HG02678 (cell line): Measurements from ENCODE around the gene ENPP1.
"Not testable (repeated sequence)": the region's sequence is repeated elsewhere in the genome, so short reads cannot be mapped to it uniquely, and the experiment has no call there.

Experiments used
- ATAC-seq: cut with Tn5 transposase; IDR thresholded peaks from one replicate; pipeline ENCODE4 v1.9.1; 2021; ENCODE audit warnings: mild to moderate bottlenecking, moderate library complexity; ENCODE audit not compliant: unreplicated experiment

ENPP1 gene

DNA sequence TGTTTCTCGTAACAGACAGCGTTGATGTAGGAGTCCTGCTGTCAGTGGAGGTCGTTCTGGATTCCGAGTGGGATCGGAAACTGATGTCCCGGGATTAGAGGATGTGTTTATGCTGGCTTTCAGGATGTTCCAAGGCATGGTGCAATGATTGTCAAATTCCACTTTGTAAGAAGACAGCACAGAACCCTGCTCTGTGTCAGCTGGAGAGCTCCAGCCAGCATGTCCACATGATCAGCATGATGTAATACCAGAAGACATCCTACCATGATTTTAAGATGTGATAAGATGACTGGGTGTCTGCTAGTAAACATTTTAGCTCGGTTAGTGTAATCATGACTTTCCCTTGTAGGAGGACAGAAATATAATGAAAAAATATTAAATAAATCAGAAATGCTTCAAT lies 20.3 kb downstream of the ENPP1 start:
- no peak for ATAC-seq

DNA sequence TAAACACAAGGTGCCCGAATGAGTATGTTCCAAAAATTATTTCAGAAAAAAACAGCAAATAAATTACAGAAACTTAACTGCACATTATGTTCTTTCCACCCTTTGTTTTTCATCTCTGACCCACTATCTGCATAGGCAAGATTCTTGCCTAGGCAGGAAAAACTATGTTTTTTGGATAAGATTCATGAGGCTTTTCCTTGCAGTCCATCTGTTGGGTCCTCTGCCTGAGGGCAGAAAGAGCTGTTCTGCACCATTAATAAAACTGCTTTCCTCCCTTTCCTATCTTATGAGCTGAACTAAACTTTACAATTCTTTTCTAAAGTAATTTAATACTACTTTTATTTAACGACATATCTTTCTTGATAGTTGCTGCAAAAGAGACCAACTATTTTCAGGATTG lies 21.1 kb downstream of the ENPP1 start:
- ATAC-seq = no peak

DNA sequence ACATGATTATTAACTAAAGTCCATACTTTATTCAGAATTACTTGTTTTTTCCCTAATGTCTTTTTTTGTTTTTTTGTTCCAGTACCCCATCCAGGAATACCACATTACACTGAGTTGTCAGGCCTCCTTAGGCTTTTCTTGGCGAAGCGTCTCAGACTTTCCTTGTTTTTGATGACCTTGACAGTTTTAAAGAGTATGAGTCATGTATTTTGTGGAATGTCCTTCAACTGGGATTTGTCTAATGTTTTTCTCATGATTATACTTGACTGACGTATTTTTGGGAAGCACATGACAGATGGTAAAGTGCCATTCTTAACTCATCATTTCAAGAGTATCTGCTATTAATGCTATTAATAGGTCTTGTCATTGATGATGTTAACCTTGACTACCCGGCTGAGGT lies 23.6 kb downstream of the ENPP1 start:
- no peak for ATAC-seq

DNA sequence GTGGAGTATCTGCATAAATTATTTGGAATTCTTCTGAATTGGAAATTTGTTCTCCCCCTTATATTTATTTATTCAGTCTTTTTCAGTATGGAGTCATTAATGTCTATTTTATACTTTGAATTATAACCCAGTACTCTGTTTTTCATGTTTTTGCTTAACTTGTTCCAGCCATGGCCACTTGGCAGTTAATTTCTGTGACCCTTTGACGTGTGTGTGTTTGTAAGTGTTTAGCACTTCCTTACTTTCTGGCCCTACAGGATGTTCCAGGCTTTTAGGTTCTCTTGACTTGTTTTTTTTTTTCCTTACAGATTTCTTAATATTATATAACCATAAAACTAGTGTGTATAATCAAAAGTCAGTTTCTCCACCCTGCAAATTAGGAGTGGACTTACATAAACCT lies 24.1 kb downstream of the ENPP1 start:
- no peak for ATAC-seq

DNA sequence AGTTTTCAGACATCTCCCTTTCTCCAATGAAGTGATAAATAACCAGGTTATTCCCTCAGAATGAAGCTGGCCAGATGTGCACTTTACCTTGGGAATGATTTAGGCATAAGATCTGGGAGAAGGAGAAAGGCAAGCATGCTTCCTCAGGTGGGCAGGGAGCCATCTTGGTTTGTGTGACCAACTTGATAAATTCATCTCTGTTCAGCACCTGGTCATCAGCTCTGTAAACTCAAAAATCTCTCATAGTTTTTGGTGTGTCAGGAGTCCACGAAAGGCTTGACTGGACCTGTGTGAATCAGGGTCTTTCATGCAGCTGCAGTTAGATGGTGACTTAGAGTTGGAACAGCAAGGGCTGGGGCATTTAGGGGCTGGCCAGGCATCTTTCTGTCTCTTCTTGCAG lies 24.5 kb downstream of the ENPP1 start:
- no peak for ATAC-seq

DNA sequence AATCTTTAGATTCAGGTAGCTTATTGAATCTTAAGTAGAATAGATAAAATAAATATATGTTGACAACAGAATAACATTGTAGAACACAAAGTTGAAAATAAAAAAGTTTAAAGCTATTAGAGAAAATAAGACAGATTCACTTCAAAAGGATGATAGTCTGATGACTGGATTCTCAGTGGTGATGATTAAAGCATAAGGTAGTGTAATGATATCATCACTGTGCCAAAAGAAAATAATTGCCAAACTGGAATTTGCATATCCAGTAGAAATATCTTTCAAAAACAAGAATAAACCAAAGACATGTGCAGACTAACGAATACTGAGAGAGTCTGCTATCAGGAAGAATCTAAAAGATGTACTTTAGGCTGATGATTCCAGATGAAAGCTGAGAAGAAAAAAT lies 30.2 kb downstream of the ENPP1 start:
- ATAC-seq = no peak

DNA sequence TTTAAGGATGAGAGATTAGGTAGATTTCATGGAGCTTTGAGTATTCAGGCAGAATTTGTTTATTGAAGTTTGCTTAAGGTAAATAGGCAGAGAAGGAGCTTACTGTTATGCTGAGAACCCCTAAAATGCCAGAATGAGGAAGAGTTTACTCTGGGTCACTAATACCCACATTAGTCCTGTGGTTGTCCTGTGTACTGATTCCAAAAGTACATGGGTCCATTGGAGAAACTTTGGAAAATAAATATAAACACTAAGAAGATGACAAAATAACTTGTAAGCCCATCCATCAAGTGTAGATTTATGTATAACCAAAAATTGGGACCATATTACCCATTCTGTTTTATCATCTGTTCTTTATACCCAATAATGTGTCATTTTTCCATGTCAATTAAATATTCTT lies 31.6 kb downstream of the ENPP1 start:
- no peak for ATAC-seq

DNA sequence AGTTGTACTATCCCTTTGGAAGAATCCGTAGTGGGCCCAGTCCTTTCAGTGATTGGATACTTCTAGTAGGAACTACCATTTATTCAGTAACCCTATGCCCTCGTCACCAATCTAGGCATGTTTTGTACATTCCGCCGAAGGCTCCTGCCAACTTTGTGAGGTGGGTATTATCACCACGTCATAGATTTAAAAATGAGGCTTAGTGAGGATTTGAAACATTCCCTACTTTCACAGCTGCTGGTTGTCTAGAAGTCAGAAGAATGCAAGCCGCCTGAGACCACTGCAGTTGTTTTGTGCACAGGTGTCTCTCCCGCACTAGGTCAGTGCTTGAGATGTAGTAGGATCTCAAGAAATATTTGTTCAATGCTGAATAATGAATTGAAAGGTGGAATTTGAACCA lies 32.6 kb downstream of the ENPP1 start:
- ATAC-seq = no peak

DNA sequence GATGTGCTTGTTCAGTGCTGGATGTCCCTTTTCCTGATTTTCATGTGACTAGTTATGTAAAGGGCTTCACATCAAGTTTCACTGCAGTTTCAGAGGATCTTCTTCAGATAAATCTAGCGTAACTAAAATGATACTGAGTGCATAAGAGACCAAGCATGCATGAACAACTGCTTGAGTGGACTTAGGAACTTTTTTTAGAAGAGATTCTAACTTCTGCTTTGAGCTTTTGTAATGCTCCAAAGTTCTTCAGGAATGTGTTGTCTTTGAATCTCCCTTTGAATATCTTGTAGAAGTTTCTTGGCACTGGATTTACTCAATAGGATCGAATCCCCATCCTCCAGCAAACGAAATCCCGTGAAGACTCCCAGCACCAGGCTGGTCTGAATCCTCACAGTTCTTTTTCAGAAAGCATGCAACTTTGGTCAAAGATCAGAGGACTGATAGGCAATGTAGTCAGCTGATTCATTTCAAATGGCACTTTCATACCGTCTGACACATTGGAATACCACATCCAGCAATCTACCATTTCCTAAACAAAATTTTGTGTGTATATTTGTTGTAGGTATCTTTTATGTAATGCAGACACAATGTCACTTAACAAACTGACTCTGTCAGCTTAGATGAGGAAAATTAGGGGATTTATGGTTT lies 33.2 kb downstream of the ENPP1 start:
- ATAC-seq = no peak

DNA sequence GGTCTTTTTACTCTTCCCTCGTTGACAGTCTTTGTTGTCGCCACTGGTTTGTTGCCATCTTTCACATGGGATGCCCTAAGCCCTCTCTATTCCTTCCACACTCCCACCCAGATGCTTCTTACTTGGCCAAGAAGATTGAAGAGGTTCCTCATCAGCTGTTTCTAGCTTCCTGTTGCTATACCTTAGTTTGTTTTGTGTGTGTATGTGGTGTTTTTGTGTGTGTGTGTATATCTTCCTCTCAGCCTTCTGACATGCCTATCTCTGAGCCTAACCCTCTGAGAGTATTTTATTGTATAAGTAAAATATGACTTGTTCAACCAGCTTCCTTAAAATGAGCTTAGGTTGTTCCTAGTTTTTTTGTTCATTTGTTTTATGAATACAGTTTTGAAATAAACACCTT lies 35.9 kb downstream of the ENPP1 start:
- no peak for ATAC-seq

DNA sequence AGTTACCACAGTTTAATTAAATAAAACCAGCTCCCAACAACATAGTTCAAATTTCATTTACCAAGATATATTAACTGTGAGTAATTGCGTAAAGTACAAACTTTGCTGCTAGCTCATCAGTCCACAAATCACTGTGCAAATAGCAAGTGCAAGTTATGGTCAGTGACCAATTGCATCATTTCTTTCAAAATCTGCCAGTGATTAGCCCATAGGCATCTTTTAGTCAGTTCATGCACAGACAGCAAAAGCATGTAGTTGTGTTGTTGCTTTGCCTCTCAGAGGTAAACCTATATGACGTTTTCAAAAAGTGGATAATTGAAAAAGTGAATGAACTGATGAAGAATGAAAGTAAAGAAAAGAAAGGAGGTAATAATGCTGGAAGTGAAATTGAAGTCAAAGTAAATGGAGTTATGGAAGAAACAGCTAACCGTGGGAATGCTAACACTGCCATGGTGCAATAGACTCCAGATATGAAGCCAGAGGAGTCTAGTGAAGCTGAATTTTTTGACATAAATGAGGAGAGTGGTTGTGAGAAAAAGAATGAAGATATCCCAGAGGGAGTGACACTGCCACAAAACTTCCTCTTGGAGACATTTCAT lies 36.5 kb downstream of the ENPP1 start:
- ATAC-seq = no peak

DNA sequence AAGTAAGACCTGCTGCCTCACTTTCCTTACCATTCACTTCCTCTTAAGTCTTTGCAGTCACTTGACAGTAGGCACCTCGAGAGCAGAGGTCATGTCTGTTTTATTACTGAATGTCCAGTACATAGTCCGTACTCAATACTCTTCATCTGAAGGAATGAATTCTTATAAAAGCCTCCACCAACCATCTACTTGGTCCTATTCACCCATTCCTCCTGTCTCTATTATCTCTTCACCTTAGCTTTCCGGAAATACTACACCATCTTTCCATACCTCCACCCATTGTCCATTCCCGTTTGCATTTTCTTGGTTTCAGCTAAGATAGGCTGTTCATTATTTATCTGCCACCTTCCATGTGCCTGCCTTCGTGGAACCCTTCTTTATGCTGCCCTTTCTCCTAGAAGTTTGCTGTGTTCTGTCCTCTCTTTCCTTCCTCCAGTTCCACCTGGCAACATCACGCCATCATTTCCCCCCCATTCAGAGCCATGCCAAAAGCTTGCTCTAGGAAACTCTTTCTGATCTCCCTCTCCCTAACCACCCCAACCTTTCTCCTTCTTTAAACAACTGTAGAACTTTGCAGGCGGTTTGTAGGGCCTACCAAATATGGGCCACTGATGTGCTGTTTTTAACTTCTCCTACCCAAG lies 38.3 kb downstream of the ENPP1 start:
- ATAC-seq = no peak

DNA sequence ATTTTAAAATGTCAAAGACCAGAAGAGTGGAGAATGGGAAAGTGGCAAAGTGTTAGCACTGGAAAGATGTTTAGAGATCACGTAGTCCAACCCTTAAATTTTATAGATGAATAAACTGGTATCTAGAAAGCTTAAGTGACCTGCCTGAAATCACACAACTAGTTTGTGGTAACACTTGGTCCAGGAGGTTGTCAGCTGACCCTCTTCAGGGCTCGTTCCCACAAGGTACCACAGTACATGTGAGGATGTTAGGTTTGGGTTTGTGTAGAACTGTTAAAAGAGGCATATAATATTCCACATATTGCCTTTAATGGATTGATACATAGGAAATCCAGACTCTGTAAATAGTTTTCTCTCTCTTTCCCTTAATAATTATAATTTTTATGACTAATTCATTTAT lies 39.1 kb downstream of the ENPP1 start:
- ATAC-seq = no peak

DNA sequence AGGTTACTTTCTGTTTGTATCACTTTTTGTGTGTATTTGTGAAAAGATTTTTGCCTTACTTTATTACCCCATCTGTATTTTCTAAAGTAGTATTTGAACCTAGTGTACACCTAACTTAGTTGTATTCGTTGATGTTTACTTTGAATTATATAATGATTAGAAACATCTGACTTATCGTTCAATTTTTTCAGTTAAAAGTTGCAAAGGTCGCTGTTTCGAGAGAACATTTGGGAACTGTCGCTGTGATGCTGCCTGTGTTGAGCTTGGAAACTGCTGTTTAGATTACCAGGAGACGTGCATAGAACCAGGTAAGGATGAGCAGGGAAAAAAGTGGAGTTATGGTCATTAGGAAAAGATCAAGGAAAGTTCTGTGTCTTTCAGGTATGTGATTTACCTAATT lies 42.0 kb downstream of the ENPP1 start:
- ATAC-seq = no peak

DNA sequence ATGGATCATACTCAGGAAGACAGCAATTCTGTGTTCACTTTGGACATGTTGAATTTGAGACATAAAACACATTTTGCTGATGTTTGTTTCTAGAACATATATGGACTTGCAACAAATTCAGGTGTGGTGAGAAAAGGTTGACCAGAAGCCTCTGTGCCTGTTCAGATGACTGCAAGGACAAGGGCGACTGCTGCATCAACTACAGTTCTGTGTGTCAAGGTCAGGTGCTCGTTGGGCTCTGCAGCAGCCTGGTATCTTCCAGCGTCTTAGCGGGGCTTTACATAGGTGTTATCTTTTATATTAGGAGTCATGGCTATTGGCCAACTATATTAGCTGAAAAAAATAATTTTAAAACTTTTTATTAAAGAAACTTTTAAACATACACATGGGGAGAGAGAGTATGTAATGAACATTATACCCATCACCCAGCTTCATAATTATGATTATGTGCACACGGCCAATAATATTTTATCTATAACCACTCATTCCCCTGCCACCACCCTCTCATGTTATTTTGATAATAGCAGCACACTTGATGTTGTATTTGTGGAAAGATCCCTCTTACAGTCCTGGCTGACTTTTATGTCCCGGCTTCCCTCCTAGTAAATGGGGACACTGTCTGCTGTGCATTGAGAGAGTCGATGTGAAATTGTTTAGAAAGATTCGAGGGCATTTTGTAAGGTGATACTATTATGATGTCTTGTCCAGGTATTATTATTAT lies 43.4 kb downstream of the ENPP1 start:
- ATAC-seq = no peak

DNA sequence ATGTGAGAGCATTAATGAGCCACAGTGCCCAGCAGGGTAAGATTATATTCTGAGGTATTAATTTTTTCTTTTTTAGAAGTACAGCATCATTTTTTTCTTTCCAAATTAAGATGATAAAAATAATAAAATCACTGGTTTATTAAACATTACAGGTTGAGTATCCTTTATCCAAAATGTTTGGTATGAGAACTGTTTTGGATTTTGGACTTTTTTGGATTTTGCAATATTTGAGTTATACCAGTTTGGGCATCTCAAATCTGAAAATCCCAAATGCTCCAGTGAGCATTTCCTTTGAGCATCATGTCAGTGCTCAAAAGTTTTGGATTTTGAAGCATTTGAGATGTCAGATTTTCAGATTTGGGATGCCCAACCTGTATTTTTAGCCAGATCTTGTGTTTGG lies 44.4 kb downstream of the ENPP1 start:
- ATAC-seq = no peak

DNA sequence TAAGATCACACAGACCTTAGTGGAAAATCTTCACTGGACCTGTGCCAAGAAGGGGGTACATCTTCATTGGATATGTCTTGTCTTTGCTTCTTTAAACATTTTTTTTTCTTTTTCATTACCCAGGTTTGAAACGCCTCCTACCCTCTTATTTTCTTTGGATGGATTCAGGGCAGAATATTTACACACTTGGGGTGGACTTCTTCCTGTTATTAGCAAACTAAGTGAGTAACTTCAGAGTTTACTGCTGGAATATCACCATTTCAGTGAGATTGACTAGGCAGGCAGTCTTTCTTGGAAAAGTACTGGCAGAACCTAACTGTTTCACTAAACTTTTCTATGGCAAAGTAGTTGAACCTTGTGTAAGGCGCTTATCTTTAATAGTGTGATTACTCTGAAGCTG lies 47.0 kb downstream of the ENPP1 start:
- ATAC-seq = no peak

DNA sequence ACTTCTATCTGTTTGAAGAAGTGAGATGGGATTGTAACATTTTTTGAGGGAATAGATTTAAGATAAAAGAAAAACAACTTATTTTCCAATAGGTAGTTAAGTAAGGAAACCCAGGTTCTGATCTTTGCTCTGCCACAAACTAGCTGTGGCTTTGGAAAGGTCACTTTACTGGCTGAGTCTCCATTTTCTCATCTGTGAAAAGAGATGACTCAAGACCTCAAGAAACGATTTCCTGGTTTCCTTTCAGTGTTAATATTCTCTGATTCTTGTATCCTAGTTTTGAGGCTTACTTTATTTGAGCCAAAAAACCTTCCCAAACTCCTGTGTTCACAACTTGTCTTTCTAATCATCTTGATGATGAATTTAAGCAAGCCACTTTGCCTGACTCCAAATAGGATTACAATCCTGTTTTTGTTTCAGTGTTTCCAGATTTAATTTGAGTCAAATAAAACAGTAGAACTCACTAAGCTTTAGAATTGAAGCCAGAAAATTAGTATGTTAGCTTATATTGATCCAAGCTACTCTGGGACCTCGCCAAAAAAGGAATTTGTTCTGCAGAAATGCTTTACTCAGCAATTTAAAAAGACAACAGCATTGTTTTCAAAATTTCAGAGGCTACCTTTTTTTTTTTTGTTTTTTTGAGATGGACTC lies 51.1 kb downstream of the ENPP1 start:
- no peak for ATAC-seq

DNA sequence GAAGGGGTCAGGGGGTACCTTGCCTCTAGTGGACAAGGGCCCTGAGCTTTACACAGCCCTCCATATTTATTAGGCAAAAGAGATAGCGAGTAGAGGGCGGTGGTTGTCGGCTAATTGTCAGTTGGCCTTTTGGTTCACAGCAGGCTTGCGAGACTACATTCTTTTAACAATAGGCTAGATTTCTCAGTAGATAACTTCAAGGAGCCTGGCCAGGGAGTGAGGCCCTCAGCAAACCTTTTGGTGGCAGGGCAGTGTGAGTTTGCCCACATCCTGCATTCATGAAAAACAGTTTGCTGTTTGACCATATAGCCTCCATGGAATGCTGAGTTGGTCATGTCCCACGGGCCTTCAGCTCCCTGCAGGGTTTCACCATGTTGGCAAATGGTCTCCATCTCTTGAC lies 51.8 kb downstream of the ENPP1 start:
- not testable (repeated sequence) for ATAC-seq

DNA sequence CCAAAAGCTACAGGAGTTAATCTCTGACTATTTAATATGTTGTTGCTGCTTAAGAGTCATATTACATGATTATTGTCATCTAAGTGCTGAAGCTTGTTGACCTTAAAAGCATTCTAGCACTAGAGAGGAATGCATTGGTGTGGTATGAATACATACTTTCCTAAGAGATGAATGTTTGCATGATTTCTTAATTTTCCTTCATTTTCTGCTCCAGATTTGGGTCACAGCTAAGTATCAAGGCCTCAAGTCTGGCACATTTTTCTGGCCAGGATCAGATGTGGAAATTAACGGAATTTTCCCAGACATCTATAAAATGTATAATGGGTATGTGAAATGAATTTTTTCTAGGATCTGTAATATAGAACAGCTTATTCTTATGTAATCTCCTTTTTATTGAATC lies 53.6 kb downstream of the ENPP1 start:
- no peak for ATAC-seq

DNA sequence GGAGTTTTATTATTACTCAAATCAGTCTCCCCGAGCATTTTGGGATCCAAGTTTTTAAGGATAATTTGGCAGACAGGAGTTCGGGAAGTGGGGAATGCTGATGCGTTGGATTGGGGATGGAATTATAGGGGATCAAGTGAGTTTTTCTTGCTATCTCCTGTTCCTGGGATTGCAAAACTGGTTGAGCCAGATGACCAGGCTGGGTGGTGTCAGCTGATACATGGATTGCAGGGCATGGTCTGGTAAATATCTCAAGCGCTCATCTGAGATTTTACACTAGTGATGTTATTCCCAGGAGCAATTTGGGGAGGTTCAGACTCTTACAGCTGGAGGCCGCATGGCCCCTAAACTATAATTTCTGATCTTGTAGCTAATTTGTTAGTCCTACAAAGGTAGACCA lies 54.7 kb downstream of the ENPP1 start:
- ATAC-seq = no peak

DNA sequence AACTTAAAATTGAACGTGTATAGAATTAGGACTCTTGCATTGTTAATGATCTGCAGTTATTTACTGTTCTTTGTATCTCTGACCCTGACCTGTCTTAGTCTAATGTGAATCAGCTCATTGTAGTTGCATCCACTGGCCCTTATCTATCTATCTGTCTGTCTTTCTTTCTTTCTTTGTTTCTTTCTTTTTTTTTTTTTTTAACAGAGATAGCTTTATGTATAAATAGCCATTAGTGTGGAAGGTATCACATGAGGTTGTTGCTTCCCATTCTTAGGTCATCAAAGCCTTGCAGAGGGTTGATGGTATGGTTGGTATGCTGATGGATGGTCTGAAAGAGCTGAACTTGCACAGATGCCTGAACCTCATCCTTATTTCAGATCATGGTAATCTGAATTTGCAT lies 59.9 kb downstream of the ENPP1 start:
- no peak for ATAC-seq
